Muscle layer of colon (tissue), 2 donors: Measurements from ENCODE around the gene BDH2.
A peak's percentile ranks its signal among the peaks of the same experiment; 100 is the strongest.

Source experiments
- H3K27ac ChIP-seq: one replicate; pipeline ENCODE4 v1.7.0; 2013; ENCODE audit warnings: low read depth, mild to moderate bottlenecking, low read length, moderate library complexity
- H3K27me3 ChIP-seq, 2 donors: one replicate each; pipeline ENCODE4 v1.7.0; 2013; ENCODE audit warnings: low read length in 2 of 2, mild to moderate bottlenecking in 2 of 2; ENCODE audit not compliant: insufficient read depth in 2 of 2, control insufficient read depth in 1 of 2
- H3K36me3 ChIP-seq: one replicate; pipeline ENCODE4 v1.7.0; 2013; ENCODE audit warnings: mild to moderate bottlenecking, low read length; ENCODE audit not compliant: insufficient read depth
- H3K4me1 ChIP-seq: one replicate; pipeline ENCODE4 v1.7.0; 2013; ENCODE audit warnings: mild to moderate bottlenecking, low read length; ENCODE audit not compliant: insufficient read depth
- H3K4me3 ChIP-seq, 2 donors: one replicate each; pipeline ENCODE4 v1.7.0; 2013; ENCODE audit warnings: low read length in 2 of 2, low read depth in 1 of 2, mild to moderate bottlenecking in 1 of 2, moderate library complexity in 1 of 2
- H3K9ac ChIP-seq: one replicate; pipeline ENCODE4 v1.7.0; 2013; ENCODE audit warnings: low read length
- H3K9me3 ChIP-seq: one replicate; pipeline ENCODE4 v1.7.0; 2013; ENCODE audit warnings: mild to moderate bottlenecking, low read length
- donor health status: abdominal sarcoma.
- donor health status: Adenocarcinoma of cecum.

Gene BDH2

DNA sequence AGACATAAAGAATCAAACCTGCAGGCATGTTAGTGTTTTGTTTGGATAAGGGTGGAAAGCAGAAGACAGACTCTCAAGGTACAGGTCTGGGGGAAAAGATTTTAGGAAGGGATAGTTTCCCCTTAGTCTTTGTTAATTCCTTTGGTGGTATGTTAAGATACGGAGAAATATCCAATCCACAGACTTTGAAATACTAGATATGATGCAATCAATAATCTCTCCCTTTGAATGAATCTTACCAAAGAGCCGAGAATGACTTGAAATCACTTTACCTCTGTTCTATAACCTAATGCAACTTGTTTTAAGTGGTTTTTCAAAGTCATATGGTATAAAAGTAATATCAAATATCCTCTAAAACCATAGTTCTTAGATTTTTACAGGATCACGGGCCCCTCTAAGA lies 5.3 kb upstream of the BDH2 start:
- no peak overlapping the region for H3K27ac ChIP-seq
- no peaks in the 10 kb centered on the region for H3K4me1 ChIP-seq
- H3K9me3 ChIP-seq: no peaks in the 10 kb centered on the region
- H3K4me3 ChIP-seq: no peak overlapping the region
- no peaks in the 10 kb centered on the region for H3K27me3 ChIP-seq
- H3K36me3 ChIP-seq: no peaks in the 10 kb centered on the region
- no peak overlapping the region for H3K9ac ChIP-seq

DNA sequence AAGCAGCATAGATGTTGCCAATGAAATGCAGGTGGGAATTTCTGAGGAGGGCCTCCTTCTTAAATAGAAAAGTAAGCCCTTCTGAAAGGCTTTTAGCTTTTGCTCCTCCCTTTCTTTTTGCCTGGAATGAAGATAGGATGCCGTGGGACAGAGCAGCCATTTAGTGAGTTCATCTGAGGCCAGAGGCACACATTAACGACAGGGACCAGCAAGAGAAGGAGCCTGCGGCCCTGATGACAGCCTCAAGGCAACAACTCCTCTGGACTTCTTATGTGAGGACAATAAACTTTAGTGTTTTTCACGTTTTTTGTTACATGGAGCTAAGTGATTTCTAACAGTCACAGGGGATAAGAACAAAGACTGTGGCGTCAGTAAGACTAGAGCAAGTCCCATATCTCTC lies 1.1 kb upstream of the BDH2 start:
- Histone ChIP-seq H3K4me1 (peaks cover 16% of the 10 kb centered on the region), H3K4me3 (no peak overlapping the region), H3K27me3 (no peaks in the 10 kb centered on the region), H3K36me3 (no peaks in the 10 kb centered on the region), H3K9me3 (no peaks in the 10 kb centered on the region), H3K27ac (no peak overlapping the region), H3K9ac (no peak overlapping the region)

DNA sequence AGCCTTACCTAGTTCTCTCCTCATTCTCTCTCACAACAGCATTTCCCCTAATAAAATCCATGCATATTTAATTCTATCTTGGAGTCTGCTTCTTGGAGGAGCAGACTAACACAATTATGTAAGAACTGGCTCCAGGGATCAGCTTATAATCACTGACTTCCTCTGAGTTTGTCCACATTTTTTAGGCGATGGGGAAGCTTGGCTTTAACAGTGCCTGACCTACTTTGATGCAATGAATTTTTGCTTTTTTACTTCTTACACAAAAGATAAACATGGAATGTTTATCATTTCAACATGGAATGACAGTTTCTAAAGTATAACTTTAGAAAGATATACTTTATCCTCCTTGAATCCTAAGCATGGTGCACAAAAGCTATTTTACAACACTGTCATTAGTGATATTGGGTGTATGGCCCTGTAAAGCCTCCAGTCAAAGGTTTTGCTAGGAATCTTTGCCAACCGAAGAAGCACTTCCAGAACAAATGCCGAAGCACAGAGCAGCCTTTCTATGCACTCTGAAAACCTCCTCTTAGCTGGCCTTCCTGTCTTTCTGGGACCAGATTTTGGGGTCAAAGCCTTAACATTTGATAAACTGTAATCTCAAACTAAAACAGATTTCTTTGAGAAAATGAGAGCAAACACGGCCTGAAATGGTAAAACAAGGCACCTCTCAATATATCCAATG lies 736 bp downstream of the BDH2 start:
- Histone ChIP-seq H3K4me1 (peaks cover 16% of the 10 kb centered on the region), H3K27me3 (no peaks in the 10 kb centered on the region), H3K27ac (peak overlapping the region; percentile 70), H3K9me3 (no peaks in the 10 kb centered on the region), H3K4me3 (peak overlapping the region; percentile 21 to 51), H3K9ac (peak overlapping the region; percentile 45), H3K36me3 (no peaks in the 10 kb centered on the region)

GRCh38 chr4:103098341-103098740 lies 1.3 kb downstream of the BDH2 start:
- Histone ChIP-seq H3K4me1 (peaks cover 16% of the 10 kb centered on the region), H3K9ac (peak overlapping the region; percentile 17), H3K36me3 (no peaks in the 10 kb centered on the region), H3K27ac (peak overlapping the region; percentile 56), H3K27me3 (no peaks in the 10 kb centered on the region), H3K9me3 (no peaks in the 10 kb centered on the region), H3K4me3 (peak overlapping the region in 1 of 2 donors; percentile 51)

- Histone ChIP-seq H3K4me3 (no peak overlapping the region), H3K9ac (no peak overlapping the region), H3K36me3 (peaks cover 7% of the 10 kb centered on the region), H3K4me1 (peaks cover 16% of the 10 kb centered on the region), H3K9me3 (no peaks in the 10 kb centered on the region), H3K27me3 (no peaks in the 10 kb centered on the region), H3K27ac (no peak overlapping the region)
Observed at GRCh38 chr4:103097112-103097511, 2.5 kb downstream of the BDH2 start.

GRCh38 chr4:103095080-103095479 lies 4.6 kb downstream of the BDH2 start:
- Histone ChIP-seq H3K4me1 (peaks cover 16% of the 10 kb centered on the region), H3K27ac (no peak overlapping the region), H3K36me3 (peaks cover 18% of the 10 kb centered on the region), H3K4me3 (no peak overlapping the region), H3K9ac (no peak overlapping the region), H3K27me3 (no peaks in the 10 kb centered on the region), H3K9me3 (no peaks in the 10 kb centered on the region)

GRCh38 chr4:103092245-103092644 lies 7.4 kb downstream of the BDH2 start:
- Histone ChIP-seq H3K27me3 (no peaks in the 10 kb centered on the region), H3K4me3 (no peak overlapping the region), H3K9me3 (no peaks in the 10 kb centered on the region), H3K4me1 (peaks cover under 1% of the 10 kb centered on the region), H3K36me3 (peaks cover 41% of the 10 kb centered on the region), H3K27ac (no peak overlapping the region), H3K9ac (no peak overlapping the region)

GRCh38 chr4:103091601-103092223 lies 7.9 kb downstream of the BDH2 start:
- Histone ChIP-seq H3K4me3 (no peak overlapping the region), H3K27me3 (no peaks in the 10 kb centered on the region), H3K9me3 (no peaks in the 10 kb centered on the region), H3K9ac (no peak overlapping the region), H3K36me3 (peaks cover 46% of the 10 kb centered on the region), H3K4me1 (no peaks in the 10 kb centered on the region), H3K27ac (no peak overlapping the region)

- no peak overlapping the region for H3K4me3 ChIP-seq
- H3K27me3 ChIP-seq: no peaks in the 10 kb centered on the region
- H3K36me3 ChIP-seq: peaks cover 67% of the 10 kb centered on the region
- H3K4me1 ChIP-seq: no peaks in the 10 kb centered on the region
- H3K27ac ChIP-seq: no peak overlapping the region
- no peak overlapping the region for H3K9ac ChIP-seq
- no peaks in the 10 kb centered on the region for H3K9me3 ChIP-seq
Observed at GRCh38 chr4:103089481-103089880, 10.2 kb downstream of the BDH2 start.

DNA sequence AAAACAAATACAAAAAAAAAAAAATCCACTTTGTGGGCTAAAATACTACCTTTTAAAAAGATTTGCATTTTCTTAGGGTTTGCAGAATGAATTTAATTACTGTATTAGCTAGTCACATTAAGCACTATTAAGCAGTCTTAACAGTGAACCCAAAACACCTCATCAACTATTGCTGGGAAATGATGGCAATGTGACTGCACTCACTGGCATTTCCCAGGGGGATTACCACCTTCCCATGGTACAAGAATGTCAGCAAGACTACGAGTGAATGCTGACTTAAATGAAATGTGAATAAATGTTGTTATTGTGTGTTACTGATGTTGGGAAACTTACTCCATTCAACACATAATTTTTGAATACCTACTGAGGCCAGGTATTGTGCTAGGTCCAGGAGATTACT lies 13.1 kb downstream of the BDH2 start:
- Histone ChIP-seq H3K9ac (no peak overlapping the region), H3K36me3 (peaks cover 63% of the 10 kb centered on the region)

GRCh38 chr4:103085555-103086196 lies 14.0 kb downstream of the BDH2 start:
- Histone ChIP-seq H3K27ac (no peak overlapping the region), H3K27me3 (no peaks in the 10 kb centered on the region), H3K9ac (no peak overlapping the region), H3K9me3 (no peaks in the 10 kb centered on the region), H3K36me3 (peaks cover 65% of the 10 kb centered on the region), H3K4me1 (no peaks in the 10 kb centered on the region), H3K4me3 (no peak overlapping the region)

More for the DNA sequence above, 13.1 kb downstream of the BDH2 start:
- no peaks in the 10 kb centered on the region for H3K4me1 ChIP-seq
- no peaks in the 10 kb centered on the region for H3K9me3 ChIP-seq
- no peak overlapping the region for H3K4me3 ChIP-seq
- no peaks in the 10 kb centered on the region for H3K27me3 ChIP-seq
- no peak overlapping the region for H3K27ac ChIP-seq
